Jurkat, Clone E6-1 (cell line): ENCODE measurements around the gene CNKSR2.
"Not testable (repeated sequence)": the region's sequence is repeated elsewhere in the genome, so short reads cannot be mapped to it uniquely, and the experiment has no call there.

Source experiments
- DNase-seq: peaks from one replicate; pipeline ENCODE4 v3.0.0-alpha.2; 2011; ENCODE audit warnings: low read depth, low spot score
- H3K4me3 ChIP-seq: 2 replicates; pipeline ENCODE4 v1.5.1; 2011; ENCODE audit warnings: mild to moderate bottlenecking, low read length, control low read depth, moderate library complexity

Gene CNKSR2

GRCh38 chrX:21427086-21427485 is 52.9 kb downstream of the CNKSR2 start:
- DNase-seq = no peak

GRCh38 chrX:21437036-21437435 is 62.8 kb downstream of the CNKSR2 start:
- DNase-seq = no peak
- H3K4me3 ChIP-seq = no peak overlapping the region

More at GRCh38 chrX:21427086-21427485, 52.9 kb downstream of the CNKSR2 start:
- H3K4me3 ChIP-seq = no peak overlapping the region

GRCh38 chrX:21438792-21439191 is 64.6 kb downstream of the CNKSR2 start:
- DNase-seq = peak; percentile 6
- no peak overlapping the region for H3K4me3 ChIP-seq

GRCh38 chrX:21440911-21441310 is 66.7 kb downstream of the CNKSR2 start:
- DNase-seq = no peak
- no peak overlapping the region for H3K4me3 ChIP-seq

GRCh38 chrX:21457718-21458117 is 83.5 kb downstream of the CNKSR2 start:
- no peak for DNase-seq
- no peak overlapping the region for H3K4me3 ChIP-seq

- no peak for DNase-seq
- H3K4me3 ChIP-seq = no peak overlapping the region
These were observed 94.9 kb downstream of the CNKSR2 start for GRCh38 chrX:21469071-21469470.

- no peak overlapping the region for H3K4me3 ChIP-seq
- DNase-seq = no peak
These were observed 102.7 kb downstream of the CNKSR2 start for GRCh38 chrX:21476909-21477308.

- no peak overlapping the region for H3K4me3 ChIP-seq
- peak; percentile 21 for DNase-seq
These were observed 105.6 kb downstream of the CNKSR2 start for GRCh38 chrX:21479695-21480270.

GRCh38 chrX:21481761-21482160 is 107.5 kb downstream of the CNKSR2 start:
- no peak overlapping the region for H3K4me3 ChIP-seq
- no peak for DNase-seq

- DNase-seq, H3K4me3 ChIP-seq: not testable (repeated sequence)
These were observed 109.8 kb downstream of the CNKSR2 start for GRCh38 chrX:21484051-21484450.

- DNase-seq = no peak
- no peak overlapping the region for H3K4me3 ChIP-seq
These were observed 113.6 kb downstream of the CNKSR2 start for GRCh38 chrX:21487832-21488231.

- no peak overlapping the region for H3K4me3 ChIP-seq
- DNase-seq = no peak
These were observed 116.1 kb downstream of the CNKSR2 start for GRCh38 chrX:21490341-21490740.

GRCh38 chrX:21493226-21493830 is 119.1 kb downstream of the CNKSR2 start:
- no peak for DNase-seq
- H3K4me3 ChIP-seq = no peak overlapping the region

GRCh38 chrX:21503593-21503992 is 129.4 kb downstream of the CNKSR2 start:
- DNase-seq = no peak
- no peak overlapping the region for H3K4me3 ChIP-seq

GRCh38 chrX:21509912-21510311 is 135.7 kb downstream of the CNKSR2 start:
- H3K4me3 ChIP-seq = no peak overlapping the region
- DNase-seq = no peak

- H3K4me3 ChIP-seq = no peak overlapping the region
- DNase-seq = no peak
These were observed 149.8 kb downstream of the CNKSR2 start for GRCh38 chrX:21524008-21524407.

GRCh38 chrX:21528076-21528475 is 153.9 kb downstream of the CNKSR2 start:
- DNase-seq = no peak
- H3K4me3 ChIP-seq = no peak overlapping the region

GRCh38 chrX:21529771-21530170 is 155.6 kb downstream of the CNKSR2 start:
- no peak overlapping the region for H3K4me3 ChIP-seq

GRCh38 chrX:21544642-21545041 is 170.4 kb downstream of the CNKSR2 start:
- DNase-seq, H3K4me3 ChIP-seq: not testable (repeated sequence)

More at GRCh38 chrX:21529771-21530170, 155.6 kb downstream of the CNKSR2 start:
- no peak for DNase-seq

GRCh38 chrX:21559417-21559816 is 185.2 kb downstream of the CNKSR2 start:
- no peak for DNase-seq
- H3K4me3 ChIP-seq = no peak overlapping the region

GRCh38 chrX:21565025-21565424 is 190.8 kb downstream of the CNKSR2 start:
- no peak for DNase-seq
- no peak overlapping the region for H3K4me3 ChIP-seq
